Middle frontal gyrus (tissue), 1 donor: Measurements from ENCODE around the gene UBE2O.
A peak's percentile ranks its signal among the peaks of the same experiment; 100 is the strongest.

ENCODE experiments used
- DNase-seq: peaks from one replicate; pipeline ENCODE4 v3.0.0-alpha.2; 2015; ENCODE audit warnings: low spot score; ENCODE audit errors: extremely low spot score

Gene UBE2O

DNA sequence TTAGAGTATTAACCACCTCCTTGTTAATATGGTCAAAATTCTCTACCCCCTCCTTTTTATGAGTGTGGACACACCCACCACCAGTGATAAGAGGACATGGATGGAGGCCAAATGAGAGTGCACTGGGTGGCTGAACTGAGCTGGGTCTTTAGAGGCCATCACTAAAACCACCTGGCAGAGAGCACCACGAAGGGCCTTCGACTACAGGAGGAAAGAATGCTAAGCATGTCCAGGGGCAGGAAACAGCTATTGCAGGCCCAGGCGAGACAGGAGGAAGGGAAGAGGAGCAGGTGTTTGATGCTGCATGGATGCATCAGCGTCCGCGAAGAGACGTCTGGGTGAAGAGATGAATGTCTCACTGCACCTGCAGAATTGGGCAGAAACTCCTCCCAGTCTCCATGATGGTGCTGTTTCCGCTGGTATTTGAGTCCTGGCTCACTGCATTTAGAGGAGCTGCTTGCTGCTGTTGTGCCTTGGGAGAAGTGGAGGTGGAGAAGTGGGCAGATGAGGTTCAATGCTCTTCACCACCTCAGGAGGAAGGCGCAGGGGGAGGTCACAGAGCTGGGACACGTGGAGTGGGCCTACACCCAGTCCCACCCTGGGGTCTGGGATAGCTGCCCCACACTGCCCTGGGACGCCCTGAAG is 35.3 kb downstream of the UBE2O start:
- no peak for DNase-seq

DNA sequence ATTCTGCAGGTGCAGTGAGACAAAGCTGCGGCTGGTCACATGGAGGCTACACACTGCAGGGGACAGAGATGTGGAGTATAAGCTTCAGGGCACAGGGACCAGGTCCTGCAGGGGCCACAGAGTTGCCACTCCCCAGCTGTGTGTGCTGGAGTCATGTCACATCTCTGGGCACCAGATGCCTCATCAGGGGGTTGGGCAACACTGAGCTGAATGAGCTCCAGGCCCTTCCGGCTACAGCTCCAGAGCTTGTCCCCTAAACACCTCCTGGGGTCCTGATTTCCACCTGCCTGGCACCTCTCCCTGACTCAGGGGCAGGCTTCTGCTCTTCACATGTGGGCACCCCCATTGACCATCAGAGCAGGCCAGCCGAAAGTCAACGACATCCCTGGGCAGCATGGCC is 36.1 kb downstream of the UBE2O start:
- no peak for DNase-seq

DNA sequence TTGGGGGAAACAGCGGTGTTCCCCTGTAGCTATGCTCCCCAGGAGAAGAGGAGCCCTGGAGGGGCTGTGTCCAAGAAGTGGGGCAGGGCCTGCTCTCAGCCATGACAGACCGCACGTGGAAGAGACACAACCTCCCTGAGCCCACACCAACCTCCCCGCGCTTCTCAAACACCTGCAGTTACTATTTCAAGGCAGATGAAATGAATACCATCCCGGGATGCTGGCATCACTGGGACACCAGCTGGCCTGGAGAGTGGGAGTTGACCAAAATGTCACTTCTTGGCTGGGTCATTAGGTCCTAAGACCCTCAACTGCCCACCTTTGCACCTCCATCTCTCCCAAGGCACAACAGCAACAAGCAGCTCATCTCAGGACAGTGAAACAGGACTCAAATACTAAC is 36.5 kb downstream of the UBE2O start:
- no peak for DNase-seq

DNA sequence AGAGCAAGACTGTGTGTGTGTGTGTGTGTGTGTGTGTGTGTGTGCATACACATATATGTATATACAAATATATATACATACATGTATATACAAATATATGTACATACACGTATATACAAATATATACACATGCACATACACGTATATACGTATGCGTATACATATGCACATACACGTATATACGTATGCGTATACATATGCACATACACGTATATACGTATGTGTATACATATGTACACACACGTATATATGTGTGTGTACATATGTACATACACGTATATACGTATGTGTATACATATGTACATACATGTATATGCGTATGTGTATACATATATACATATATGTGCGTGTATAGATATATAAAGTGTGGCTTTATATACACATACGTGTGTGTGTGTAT is 37.2 kb downstream of the UBE2O start:
- DNase-seq: no peak

DNA sequence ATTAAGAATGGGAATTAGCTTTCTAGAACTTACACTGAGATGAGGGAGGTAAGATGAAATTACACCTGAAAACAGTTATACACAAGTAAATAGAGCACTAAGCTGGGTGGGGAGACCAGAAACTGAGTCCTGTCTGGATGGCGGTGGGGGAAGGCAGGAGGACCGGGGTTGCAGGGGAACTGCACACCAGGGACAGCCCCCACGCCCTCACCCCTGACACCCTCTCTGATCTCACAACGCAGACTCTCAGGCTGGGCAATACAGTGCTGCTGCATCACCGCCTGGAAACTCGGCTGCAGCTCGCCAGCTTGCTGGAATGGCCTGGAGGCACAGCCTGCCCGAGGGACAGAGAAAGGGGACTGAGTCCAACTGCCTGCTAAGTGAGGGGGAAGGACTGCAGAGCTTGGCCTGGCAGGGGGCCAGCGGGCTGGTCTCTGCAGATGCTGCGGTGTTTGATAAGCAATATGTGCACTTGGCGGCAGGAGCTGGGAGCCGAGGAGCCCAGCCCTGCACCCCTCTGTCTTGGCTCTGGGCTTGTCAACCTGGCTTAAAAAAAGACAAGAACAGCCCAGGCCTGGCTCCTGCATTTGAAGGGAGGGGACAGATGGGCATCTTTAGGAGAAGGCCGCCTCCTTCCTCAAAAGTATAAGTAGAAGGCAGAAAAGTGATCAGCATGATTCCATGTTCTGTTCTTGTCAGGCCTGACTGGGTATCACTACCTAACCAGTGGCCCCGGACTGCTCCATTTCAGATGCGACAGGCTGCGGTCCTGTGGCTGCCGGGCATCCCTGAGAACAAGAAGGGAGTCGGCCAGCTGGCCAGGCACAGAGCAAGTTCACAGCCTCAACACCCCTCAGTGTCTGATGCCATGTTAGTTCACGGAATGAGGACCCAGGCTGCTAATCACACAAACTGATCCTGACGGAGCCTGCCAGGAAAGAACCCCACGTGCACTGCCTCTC is 38.3 kb downstream of the UBE2O start:
- DNase-seq: peak; percentile 17

DNA sequence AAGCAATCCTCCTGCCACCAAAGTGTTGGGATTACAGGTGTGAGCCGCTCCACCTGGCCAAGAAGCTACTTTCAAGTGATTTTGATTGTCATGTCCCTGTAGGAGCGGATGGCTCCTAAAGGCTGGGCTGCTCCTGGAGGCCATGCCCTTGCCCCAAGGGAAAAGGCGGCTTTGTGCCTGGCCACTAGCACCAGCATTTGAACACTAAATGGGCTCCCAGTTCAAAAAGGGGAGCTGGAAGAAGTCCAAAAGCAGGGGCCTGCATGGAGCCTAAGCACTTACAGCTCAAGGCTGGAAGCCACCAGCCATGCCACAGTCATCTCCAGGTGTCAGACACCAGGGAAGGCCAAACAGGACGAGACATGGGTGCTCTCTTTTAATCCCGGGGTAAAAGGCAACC is 41.7 kb downstream of the UBE2O start:
- no peak for DNase-seq

DNA sequence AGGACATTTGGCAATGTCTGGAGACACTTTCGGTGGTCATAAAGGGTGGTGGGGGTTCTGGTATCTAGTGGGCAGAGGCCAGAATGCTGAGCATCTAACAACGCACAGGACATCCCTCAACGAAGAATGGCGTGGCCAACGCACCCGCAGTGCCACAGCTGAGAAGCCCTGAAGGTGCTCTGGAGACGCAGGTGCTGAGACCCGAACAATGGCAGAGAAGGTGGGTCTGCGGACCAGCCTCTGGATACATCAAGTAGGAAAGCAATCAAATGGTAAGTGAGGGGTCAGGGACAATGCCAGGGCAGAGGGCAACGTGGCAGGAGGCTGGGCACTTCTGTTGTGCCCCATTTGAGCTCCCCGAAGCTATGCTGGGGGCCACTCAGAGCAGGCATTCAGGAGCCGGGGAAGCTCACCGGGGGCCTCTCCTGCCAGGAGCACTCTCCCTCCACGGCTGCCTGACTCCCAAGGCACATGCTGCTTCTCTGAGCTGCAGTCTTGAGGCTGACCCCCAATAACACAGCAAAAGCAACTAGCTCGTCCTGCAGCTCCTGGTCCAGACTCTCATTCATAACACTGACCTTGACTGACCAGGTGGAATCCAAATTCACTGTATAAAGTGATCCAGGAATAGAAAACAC is 42.5 kb downstream of the UBE2O start:
- DNase-seq: no peak

DNA sequence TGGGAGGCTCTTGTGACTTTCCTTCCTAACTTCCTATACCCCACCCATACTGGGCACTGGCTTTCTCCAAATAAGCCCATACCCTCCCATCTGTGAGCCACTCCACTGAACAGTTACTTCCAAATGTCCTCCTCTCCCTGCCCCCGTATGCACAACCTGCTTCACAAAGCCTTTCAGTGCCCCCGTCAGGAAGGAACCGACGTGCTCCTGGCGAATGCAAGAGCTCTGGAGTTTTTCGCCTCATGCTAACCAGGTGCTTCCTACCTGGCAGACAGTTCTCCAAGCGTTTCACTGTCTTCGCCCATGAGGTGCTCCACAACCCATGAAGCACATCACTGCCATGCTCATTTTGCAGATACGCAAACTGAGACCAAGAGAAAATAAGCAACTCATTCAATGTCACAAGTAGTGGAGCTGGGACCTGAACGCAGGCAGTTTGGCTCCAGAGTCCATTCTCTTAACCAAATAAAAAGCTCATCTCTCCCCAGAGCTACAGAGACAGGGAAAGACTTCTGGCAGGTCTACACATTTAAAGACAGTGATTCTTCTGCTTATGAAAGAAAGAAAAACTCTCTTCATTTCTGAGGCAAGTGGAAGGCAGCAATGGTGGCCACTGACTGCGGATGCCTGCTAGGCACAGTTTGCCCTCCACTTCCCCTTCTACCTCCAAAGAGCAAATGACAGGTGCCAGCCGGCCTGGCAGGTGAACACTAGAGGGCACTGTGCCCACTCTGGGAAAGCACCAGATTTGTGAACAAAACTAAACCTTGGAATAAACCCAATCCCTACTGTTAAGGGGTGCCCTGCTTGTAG is 44.7 kb downstream of the UBE2O start:
- no peak for DNase-seq

DNA sequence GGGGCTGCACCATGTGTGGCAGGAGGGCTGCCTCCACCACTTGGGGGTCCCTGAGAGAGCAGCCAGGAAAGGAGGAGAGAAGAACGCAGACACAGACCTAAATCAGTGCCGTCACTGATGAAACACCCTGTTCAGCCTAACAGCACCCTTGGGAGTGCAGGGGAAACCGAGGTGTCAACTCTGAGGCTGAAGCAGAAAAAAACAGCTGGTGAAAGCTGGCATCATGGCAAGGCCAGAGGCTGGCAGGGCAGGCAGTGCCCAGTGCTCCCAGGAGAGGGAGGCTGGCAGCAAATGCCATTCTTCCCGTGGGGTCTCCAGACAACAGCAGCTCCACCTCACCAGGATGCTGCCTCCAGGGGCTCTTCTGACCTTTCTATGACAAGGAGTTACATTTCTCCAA is 45.4 kb downstream of the UBE2O start:
- no peak for DNase-seq

DNA sequence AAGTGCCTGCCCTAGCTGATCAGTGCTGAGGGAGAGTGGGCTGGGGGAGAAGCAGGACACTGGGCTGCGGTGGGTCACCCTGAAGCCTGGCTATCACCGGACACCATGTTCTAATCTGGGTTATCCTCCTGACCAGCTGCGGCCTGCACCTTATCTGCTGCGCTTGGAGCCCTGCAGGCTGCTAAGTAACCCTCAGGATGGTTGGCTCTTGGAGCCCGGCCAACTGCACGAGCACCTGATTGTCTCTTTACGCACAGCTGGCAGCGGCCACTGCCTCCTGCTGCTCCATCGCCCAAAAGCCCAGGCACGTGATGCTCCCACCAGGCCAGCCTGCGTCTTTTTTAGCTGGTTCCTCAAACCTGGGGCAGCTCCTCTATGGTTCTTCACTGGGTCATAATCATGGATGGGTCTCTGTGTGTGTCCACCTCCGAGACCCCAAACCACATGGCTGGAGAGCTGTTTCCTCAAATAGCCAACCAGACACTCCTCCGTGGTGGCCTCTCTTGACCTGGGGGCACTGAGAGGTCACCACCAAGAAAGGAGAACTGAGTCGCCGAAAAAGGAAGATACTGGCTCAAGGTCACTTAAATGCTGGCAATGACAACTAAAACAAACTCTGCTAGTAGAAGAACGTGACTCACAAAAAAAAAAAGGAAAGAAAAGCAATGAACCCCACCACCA is 46.8 kb downstream of the UBE2O start:
- DNase-seq: no peak

DNA sequence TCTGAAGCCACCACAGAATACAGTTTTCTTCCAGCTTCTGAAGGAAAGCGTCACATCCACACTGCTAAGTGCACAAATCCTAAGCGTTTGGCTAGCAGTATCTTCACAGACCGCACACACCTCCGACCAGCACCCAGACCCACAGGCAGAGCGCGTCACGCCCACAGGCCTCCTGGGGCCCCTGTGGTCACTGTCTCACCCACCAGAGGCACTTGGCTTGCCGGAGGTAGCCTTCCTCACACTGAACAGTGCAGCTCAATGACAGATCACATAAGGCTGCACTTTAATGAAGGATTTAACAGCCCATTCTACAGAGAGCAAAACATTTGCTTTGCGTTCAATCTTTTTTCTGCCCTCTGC is 47.4 kb downstream of the UBE2O start:
- DNase-seq: no peak

DNA sequence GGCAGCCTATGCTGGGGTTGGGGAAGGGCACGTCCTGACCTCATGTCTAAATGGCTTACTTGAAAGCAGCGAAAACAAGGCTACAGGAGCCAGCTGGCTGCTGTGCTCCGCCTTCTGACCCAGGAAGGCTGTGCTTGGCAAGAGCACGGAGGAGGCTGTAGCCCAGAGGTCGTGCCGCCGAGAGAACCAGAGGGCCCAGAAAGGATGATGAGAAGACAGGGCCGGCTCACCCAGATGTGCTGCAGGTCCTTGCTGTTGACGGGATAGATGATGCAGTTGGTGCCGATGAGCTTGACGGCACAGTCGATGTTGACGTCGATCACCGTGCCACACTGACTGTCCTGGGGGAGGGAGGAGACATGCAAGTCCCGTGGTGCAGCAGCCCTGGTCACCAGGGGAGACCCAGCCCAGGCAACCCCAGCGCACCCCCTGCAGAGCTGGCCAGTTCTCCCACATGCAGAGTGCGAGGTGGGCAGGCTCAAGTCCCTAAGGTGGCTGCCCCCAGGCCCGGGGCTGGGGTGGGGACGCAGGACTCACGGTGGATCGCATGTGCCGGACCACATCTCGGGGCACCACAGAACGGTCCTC is 47.9 kb downstream of the UBE2O start:
- DNase-seq: no peak

DNA sequence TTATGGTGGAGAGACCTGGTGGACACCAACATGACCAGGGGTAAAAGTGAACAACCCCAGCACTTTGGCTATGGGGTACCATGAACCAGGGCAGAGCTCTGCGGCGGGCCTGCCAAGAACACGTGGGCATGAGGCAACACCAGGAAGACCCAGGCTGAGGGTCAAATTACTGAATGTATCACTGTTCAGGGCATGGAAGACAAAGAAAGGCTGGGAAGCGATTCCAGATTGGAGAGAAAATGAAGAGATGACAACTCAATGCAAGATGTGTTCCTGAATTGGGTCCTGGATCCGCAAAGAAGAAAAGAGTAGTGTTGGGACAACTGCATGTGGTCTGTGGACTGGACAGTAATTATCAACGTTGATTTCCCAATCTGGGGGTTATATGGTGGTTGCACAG is 48.7 kb downstream of the UBE2O start:
- no peak for DNase-seq

DNA sequence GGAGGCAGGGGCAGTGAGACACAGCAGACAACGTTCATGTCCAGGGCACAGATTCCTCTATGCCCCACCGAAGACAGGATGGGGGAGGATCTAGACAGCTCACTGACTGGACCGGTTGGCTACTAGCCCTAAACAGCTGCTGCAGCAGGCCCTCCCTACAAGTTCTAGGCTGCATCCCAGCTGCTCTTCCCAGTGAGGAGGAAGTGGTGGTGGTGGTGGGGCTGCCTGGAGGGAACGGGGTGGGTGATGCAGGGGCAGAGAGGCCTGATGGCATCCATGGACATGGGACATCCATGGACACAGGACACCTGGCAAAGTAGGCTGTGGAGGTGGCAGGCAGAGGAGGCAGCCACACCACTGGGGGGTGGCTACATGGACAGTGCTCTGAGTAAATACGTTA is 50.2 kb downstream of the UBE2O start:
- no peak for DNase-seq

DNA sequence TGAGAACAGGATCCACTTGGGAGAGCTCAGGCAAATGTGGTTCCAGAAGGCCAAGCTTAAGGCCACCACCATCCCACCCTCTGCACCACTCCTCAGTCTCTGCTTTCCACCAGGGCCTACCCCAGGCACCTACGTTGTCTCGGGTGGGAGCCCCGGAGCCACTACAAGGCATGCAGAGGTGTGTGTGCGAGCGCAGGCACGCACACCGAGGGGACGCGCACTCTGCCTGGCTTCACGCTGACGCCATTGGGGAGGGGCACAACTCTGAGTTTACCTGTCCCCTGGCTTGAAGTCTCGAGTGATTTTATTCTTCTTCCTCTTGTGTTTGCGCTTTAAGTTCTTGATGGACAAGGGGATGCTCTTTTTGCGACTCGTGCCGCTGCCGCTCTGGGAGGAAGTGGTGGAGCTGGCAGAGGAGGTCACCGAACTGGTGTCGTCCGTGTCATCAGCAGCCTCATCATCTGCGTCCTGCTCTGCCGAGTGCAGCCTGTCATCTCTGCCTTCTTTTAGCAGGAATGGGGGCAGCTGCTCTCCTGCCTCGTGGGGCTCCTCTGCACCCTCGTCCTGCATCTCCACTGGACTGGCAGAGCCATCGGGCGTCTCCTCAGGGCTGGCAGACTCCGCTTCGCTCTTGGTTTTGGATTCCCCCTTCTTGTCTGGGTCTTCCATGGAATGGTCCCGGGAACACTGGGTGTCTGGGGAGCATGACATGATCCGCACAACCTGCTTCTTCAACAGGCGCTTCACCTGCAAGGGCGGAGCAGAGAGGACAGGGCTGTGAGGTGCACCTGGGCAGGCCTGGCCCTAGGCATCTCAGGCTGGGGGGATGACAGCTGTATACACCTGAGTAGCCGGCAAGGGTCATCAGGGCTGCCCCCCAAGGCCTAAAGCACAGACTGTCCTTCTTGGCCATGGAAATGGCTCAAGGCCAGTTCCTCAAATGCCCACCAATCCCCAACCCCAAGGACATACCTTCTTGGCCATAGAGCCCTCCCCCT is 53.5 kb downstream of the UBE2O start:
- DNase-seq: no peak

DNA sequence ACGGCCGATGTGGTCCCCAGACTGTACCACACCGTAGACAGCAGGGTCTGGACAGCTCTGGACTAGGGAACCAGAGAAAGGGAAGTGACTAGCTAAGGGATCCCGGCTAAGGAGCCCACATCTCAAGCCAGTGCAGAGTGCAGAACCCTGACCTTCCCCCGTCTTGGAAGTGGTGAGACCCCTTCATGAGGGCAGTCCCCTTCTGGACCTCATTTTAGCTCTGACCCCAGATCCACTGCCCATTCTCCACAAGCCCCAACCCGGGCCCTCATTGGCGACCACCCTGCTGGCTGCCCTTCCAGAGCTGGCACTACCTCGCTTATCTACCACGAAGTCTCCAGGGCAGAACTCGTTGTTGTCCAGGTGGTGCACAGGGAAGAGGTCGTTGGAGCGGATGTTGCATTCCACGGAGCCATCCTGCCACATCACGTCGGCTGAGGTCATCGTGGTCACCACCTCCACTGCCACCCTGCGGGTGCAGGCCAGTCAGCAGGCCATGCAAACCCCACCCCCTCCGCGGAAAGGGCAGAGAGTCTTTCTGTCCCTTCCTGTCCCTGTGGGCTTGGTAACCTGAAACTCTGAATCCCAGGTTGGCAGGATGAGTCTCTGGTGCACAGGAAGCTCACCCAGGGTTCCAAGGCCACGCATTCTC is 54.3 kb downstream of the UBE2O start:
- no peak for DNase-seq

DNA sequence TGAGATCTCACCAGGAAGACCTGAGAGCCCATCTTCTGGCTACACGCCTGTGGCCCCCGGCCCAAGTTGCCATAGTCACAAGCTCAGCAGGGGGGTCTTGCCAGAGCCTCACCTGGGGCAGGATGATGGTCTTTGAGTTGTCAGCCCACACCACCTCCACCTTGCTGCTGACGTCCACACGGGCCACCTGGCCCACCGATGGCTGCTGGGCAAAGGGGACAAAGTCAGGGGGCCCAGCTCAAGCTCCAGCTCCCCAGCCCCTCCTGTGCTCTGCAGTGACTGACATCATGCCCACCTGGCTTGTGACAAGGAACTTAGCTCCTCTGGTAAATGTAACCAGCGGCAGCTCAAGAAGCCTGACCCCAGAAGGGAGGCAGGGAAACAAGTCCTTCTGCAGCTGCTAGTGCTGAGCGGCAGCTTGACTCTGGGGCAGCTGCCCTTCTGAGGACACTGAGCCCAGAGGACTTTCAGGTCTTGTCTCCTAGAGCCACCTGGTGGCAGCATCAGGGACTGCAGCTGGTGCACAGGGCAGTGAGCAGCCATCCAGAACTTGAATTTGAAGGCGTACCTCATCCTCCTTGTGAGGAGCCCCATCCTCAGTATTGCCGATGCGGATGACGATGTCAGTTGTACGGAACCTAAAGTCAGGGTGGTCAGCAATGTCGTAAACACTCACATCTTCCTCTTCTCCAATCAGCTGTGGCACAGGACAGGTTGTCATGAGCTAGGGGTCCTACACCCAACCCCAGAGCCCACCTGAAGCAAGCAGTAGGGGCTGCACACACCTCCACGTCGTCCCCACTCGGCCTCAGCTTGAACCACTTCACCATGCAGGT is 55.0 kb downstream of the UBE2O start:
- peak; percentile 75 for DNase-seq

DNA sequence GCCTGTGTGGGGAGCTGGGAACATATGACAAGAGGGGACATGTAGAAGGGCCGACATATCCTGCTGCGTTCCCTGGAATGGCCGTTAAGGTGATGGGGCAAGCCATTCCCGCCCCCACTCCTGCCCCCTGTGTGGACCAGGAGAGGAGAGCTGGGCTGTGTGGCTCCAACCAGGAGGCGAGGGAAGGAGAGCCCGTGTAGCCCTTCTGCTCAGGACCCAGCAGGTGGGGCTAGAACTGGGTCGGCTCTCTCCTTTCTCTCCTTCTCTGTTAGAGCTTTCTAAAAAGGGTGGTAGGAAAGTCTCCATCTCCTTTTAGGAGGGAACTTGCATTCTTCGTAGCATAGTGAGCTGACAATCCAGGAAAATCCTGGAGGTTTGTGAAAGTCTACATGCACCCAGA is 55.8 kb downstream of the UBE2O start:
- DNase-seq: no peak
